NCI-H1436 treated with DMSO at 0.1 percent for 48 hours (cell line): Measurements from ENCODE around the gene OTUD6A.
"Not testable (repeated sequence)": the region's sequence is repeated elsewhere in the genome, so short reads cannot be mapped to it uniquely, and the experiment has no call there.

ENCODE experiments used
- DNase-seq: peaks from one replicate; lab custom pipeline; 2025; lab: John Stamatoyannopoulos, UW

Gene OTUD6A

DNA sequence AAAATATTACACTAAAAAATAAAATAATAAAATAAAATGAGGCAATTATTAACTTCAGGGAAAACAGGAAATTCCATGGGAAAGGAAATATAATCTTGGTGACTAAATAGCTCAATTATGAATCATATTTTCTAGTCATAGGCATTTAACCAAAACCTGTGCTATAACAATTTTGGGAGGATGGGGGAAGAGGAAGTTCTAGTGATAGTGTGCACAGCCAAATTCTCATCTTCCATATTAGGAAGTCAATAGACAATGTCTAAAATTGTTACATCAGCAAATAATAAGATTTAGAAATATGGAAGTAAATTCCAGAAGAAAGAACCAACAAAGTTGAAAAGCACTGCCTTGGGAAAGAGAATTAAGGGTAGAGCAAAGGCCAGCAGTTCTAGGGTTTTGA, 15.3 kb upstream of the OTUD6A start:
- DNase-seq: no peak

DNA sequence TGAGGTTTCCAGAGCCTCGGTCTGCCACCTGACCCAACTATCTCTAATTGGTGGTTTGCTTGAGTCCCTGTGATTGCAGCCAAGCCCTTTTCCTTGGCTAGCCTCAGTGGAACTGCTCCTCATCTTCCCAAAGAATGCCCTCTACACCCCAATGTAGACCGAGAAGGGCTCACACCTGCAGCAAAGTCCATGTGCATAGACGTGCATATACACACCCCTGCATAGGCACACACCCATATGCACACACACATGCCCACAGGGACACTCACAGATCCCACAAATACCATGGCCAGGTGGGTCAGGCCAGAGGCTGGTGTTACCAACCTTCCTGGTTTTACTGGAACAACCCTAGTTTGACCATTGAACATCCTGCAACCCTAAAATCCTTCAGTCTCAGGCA, 12.9 kb upstream of the OTUD6A start:
- DNase-seq: no peak

DNA sequence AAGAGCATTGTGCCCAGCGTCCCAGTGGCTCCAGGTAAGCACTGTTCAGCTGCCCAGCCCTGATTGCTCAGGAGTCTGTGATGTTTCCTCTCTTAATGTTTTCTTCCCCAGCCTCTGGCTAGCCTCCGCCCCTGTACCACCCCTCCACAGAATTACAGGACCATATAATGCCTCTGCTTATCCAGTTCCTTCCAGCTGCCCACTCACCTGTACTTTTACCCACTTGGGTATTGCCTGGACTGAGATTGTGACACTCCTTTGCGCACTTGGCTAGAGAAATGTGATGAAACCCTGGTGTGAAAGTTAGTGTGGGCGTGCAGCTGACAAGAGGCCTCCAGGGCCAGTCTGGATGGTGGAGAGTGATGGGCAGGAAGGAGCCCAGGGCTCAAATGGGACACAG, 12.3 kb upstream of the OTUD6A start, which contains the start of gene AWAT2:
TSS of gene AWAT2 (minus strand) at position 14 of the 400 bp plus-strand sequence. CDS start at position 8, 6 bp downstream.
- DNase-seq: no peak

DNA sequence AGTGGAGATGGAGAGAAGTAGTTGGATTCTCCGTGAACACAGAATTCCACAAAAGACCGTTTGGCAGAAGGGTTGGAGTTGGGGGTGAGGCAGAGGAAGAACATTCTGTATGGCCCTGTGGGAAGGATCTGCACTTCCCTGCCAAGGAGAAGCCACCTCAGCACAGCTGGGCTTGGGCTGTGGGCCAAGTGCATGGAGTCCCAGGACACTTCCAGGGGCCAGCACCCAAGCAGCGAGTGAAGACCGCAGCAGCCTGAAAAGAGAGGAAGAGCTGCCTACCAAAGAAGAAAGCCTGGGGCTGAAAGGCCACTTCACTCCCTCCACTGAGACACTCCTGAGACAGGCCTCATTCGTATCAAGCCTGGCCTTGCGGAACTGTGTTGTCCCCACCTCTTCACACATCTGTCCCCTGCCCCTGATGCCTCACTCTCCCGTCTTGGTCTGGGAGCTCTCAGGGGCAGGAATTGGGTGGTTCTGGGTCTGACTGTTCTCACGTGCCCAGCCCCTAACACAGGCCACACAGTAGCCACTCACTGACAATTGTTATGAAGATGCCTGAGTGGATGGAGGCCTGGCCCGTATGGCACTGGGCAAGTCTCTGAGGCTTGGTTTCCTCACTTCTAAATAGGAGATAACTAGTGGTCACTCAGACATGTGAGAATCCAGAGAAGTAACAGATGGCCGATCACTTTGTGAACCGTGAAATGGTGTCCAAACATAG, 9.2 kb upstream of the OTUD6A start:
- no peak for DNase-seq

DNA sequence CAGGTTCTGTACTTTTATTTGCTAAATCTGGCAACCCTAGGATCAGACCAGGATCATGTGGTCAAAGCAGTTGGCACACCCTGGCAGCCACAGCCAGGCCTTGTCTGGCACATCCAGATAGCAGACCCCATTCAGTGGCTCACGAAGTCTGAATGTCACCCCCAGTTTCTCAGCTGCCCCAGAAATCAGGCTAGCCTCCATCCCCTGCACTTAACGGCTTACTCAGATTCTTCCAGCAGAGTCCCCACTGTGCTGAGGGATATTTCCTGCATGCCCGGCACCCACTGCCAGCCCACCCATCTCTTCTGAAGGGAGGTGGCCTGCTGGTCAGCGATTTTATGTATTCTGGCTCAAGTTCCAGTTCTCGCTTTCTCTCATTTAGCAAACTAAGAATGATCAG, 7.9 kb upstream of the OTUD6A start:
- DNase-seq: no peak

DNA sequence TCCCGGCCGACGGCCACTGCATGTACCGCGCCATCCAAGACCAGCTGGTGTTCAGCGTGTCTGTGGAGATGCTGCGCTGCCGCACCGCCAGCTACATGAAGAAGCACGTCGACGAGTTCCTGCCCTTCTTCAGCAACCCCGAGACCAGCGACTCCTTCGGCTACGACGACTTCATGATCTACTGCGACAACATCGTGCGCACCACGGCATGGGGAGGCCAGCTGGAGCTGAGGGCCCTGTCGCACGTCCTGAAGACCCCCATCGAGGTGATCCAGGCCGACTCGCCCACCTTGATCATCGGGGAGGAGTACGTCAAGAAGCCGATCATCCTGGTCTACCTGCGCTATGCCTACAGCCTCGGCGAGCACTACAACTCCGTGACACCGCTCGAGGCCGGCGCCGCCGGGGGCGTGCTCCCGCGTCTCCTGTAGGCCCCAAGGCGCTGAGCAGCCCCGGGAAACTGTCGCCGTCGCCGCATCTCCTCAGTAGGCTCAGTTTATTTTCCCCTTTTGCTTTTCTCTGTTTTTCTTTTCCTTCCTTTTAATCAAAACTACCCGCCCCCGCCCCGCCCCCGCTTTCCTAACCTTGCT, 799 bp downstream of the OTUD6A start:
- no peak for DNase-seq

DNA sequence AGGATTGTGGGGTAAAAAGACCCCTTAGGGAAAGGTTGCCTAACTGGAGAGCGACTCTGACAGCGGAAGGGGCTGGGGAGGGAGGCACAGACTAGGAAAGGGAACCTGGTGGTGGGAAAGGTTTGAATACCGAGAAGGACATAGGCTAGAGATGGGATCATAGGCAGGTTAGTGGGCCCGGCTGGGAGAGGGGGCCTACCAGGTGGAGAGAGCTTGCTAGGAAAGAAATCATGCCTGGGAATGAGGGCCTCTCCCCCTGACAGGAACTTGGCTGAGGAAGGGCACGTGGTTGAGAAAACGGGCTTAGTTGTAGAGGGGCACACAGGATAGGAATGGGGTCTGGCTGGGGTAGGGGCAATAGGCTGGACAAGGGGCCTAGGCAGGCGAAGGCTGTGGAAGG, 4.4 kb downstream of the OTUD6A start:
- DNase-seq: no peak

DNA sequence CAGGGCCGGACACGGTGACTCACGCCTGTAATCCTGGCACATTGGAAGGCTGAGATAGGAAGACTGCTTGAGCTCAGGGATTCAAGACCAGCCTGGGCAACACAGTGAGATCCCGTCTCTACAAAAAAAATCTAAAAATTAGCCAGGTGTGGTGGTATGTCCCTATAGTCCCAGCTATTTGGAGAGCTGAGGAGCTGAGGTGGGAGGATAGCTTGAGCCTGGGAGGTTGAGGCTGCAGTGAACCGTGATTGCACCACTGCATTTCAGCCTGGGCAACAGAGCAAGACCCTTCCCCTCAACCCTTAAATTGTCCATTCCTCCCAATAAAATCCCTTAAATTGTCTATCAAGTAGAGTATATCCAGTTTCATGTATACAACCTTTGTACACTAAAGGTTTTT, 17.0 kb downstream of the OTUD6A start:
- no peak for DNase-seq

DNA sequence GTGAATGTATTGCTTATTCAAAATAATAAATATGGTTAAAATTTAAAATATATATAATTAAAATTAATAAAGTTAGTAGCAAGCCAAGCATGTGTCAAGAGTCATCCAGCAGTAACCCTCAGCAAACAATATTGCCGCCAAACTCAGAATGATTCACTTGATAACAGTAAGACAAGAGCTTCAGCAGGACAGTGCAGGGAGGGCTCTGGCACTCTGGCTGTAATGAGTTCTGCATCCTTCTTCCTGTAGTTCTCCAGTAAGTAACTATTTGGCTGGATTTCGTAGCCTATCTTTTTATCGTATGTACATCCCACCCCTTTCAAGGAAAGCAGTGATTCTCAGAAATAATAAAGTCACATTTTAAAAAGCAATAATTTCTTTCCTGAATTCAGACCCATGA, 17.6 kb downstream of the OTUD6A start:
- DNase-seq: no peak

DNA sequence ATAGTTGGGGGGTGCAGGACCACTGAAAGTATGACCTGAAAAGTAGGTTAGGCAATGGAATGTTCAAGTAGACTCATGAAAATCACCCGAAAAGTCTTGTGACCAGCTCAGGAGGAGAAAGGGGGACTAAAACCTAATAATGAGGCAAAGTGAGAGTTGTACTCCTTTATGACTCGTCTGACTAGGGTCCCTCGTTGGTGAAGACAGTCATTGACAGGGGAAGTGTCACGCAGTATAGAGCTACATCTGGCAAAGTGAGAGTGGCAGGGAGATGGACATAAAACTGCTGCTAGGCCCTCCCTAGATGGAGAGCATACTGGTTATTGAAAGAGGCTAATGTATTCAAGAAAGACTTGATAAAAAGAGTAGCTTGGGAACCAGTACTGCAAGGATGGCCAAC, 20.5 kb downstream of the OTUD6A start:
- DNase-seq: no peak

DNA sequence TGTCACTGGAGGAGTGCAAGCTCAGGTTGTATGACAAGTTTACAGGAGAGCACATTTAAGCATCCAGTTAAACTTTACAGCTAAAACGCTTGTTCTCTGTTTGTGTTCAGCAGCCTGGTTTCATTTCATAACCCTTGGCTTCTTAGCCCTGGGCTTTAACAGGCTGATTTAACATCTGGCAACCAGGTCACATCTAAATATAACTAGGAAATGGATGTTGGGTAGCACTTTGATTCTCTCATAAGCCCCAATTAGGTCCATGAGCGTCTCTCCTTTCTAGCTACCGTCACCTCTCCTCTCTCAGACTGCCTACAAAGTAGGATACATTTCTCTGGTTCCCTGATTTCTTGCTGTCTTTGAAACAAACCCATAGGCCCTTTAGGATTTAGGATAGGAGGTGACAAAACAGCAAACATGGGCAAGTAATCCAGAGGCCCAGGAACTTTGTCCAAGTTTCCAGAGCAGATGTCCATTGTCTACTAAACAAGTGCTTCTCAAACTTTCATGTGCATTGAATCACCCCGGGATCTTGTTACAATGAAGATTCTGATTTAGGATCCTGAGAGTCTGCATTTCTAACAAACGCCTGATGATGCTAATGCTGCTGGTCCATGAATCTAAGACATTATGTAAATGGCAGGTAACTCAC, 22.5 kb downstream of the OTUD6A start:
- DNase-seq: no peak

DNA sequence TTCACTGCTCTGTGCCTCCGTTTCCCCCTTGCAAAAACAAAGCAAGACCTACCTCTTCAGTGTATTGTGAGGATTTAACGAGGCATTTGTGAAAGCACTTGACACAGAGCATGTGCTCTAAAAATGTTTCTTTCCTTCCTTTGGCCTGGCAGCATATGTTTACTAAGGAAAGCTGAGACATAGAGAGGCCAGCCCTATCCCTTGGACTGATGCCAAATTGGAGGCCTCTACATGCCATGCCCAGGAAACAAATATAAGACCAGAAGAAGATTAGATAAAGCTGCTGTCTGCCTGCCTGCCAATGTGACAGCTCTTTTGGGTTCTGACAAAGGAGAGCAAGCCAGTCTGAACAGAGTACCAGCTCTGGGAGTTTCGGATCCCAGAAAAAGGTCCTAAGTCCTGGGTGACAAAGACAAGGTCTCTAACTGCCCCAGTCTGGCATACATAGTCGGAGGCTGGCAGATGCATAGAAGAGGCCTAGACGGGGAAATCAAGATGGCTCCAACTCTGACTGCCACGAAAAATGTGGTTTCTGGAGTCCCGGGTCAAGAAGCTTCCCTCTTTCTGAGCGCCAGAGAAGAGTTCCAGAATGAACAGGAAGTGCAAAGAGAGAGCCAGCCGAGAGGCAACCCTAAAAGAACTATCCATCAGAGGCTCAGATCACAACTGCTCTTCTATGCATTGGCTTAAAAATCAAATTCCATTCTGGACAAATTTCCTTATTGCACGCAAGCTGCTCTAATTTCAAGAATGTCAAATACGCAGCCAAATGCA, 25.8 kb downstream of the OTUD6A start:
- DNase-seq: no peak

DNA sequence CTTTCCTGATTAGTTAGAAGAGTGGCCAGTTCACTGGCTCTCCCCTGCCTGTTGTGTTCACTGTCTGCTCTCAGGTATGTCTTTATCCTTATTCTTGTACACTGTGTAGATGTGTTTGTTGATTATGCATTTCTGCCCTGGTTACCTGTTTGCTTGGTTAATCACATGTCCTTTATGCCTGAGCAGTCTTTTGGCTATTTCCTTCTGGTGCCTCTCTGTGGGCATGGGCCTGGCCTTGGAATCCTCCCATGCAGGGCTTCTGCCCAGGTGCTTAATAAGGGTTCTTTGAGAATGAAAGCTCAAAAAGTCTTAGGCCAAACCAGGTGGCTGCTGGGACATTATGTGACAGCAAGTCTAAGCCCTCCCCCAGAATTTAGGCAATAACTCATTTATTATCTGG, 26.5 kb downstream of the OTUD6A start:
- no peak for DNase-seq

DNA sequence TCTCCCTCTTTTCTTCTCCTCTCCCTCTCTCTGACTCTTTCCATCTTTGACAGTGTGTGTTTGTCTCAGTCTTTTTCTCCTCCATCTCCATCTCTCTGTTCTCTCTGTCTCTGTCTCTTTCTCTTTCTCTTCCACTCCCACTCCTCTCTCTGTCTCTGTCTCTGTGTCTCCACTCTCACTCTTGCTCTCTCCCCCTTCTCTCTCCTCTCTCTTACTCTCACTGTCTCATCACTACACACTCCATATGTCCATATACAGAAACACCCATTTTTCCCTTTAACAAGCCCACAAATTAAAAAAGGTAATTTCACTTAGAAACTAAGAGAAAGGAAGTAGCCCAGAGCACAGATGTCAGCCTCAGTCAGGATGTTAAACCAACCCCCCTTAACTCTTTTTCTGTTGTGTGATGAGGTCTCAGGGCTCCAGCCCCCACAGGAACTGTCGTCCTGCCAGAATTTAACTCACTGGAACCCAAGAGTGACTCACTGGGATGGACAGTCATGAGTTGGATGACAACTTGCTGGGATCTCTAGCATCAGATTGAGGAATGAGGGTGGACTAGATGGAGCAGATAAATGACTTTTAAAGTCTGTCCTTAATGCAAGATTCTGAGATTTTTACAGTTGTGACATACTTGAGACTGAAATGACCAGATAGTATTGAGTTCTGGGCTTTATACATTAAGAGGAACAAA, 27.5 kb downstream of the OTUD6A start:
- no peak for DNase-seq

DNA sequence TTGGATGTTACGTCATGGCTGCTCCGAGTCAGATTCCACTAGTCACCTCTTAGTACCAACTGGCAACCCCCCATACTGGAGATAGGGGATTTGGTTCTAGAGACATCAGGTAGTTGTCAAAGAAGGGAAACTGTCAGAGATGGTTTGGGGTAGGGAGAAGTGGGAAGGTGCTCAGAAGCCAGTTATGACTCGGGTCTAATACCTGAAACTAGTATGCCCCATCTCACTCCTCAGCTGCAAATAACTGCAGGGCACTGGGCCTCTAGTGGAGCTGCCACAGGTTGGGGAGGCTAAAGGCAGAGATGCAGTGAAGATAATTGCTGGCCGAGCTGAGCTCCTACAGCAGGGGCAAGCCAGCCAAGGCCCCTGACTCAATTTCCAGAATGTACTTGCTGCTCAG, 30.0 kb downstream of the OTUD6A start:
- DNase-seq: no peak

DNA sequence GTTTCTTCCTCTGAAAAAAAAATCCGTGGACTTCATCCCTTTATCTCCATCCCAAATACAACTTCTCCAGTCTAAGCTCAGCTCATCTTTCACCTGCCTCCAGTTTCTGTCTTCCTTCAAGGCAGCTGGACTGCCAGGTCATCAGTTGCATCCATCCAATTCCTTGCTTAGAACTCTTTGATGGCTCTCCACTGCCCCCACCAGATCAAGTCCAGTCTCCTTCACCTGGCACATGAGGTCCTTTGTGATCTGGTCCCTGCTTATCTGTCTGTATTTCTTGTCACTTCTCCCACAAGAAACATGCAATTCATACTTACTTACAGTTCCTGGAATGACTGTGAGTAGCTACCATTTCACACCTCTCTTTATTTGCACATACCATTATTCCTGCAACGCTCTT, 33.8 kb downstream of the OTUD6A start:
- no peak for DNase-seq

DNA sequence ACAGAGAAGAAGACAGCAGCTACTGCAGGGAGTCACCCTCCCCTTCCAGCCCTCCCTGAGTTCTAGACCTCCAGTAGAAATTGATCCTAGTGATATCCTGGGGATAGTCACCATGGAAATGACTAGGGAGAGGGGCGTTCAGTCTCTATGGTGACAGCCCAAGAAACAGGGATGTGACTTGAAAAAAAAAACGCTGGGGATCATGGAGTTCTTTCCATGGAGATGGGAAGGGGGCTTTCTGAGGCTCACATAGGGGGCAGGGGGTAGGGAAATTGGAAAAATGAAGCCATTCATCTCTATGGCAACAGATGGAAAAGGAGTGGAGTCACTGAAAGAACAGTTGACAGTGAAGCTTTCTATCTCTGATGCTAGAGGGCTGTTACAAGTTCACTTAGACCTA, 43.0 kb downstream of the OTUD6A start:
- no peak for DNase-seq

DNA sequence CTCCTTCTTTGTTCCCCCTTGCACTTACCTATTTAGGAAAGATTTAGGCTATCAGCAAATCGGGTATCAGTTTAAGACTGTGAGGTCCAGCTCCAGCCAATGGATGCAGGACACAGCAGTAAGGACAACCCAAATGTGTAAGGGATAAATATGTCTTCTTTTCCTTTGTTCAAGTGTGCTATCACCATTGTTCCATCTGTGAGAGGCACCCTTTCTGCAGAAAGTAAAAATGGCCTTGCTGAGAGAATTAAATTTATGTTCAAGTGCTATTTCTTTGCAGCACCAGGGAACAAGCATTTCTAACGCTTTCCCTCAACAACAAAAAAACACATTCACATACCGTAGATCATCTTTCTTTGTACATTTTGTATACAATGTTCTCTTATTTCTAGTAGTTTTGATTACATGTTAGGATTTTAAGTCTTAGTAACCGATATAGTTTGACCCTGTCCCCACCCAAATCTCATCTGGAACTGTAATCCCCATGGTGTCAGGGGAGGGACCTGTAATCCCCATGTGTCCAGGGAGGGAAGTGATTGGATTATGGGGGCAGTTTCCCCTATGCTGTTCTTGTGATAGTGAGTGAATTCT, 49.3 kb downstream of the OTUD6A start:
- DNase-seq: not testable (repeated sequence)
